Measurements from ENCODE around the gene SCMH1. TPM values are rescaled to one million over a fixed set of nuclear protein-coding genes. Genes with fewer than 3 reads are reported as not detected.

The SCMH1 gene
- total and polyA plus RNA-seq, 3 experiments from 2014 or later = 8.4 to 23.7 (median 23.3) TPM

- Mint-ChIP-seq H3K9me3 (no peaks in the 10 kb centered on the region), H3K4me1 (peaks cover 0 to 5% (median 2%) of the 10 kb centered on the region in 3 donors), H3K27me3 (peaks cover 0 to 2% of the 10 kb centered on the region in 2 donors), H3K4me3 (no peak overlapping the region), H3K27ac (no peak overlapping the region), H3K36me3 (peaks cover 35 to 94% (median 36%) of the 10 kb centered on the region in 3 donors)
- ChIA-PET CTCF (no interaction called here), POLR2A (no interaction called here)
- Histone ChIP-seq H3K27ac (ENCODE audit: low read depth, low read length) (no peak overlapping the region), H3K4me1 (ENCODE audit: insufficient read depth, low read length) (no peaks in the 10 kb centered on the region), H3K9me3 (ENCODE audit: low read length) (no peaks in the 10 kb centered on the region), H3K4me3 (ENCODE audit: low read length) (no peak overlapping the region), H3K27me3 (ENCODE audit: insufficient read depth, low read length, poor library complexity, severe bottlenecking) (no peaks in the 10 kb centered on the region), H3K36me3 (ENCODE audit: insufficient read depth, low read length) (peaks cover 60% of the 10 kb centered on the region)
- no peak for DNase-seq
These were observed 253.0 kb downstream of the SCMH1 start for GRCh38 chr1:40989066-40989465.

- Histone ChIP-seq H3K4me1 (ENCODE audit: insufficient read depth, low read length) (no peaks in the 10 kb centered on the region), H3K36me3 (ENCODE audit: insufficient read depth, low read length) (peaks cover 65% of the 10 kb centered on the region), H3K27me3 (ENCODE audit: insufficient read depth, low read length, poor library complexity, severe bottlenecking) (no peaks in the 10 kb centered on the region), H3K9me3 (ENCODE audit: low read length) (no peaks in the 10 kb centered on the region), H3K4me3 (ENCODE audit: low read length) (no peak overlapping the region), H3K27ac (ENCODE audit: low read depth, low read length) (no peak overlapping the region)
- no peaks in the 10 kb centered on the region for H3K9me3 Mint-ChIP-seq
- H3K27ac Mint-ChIP-seq = no peak overlapping the region
- H3K4me3 Mint-ChIP-seq = no peak overlapping the region
- no peak for DNase-seq
- peaks cover 36 to 93% (median 37%) of the 10 kb centered on the region in 3 donors for H3K36me3 Mint-ChIP-seq
- ChIA-PET CTCF (interaction anchor here (1.2 kb wide), 1 partner anchor 16 kb away, joined by 4 read pairs; no protein-coding TSS in a partner anchor), POLR2A (no interaction called here)
- H3K4me1 Mint-ChIP-seq = peaks cover 1 to 6% (median 6%) of the 10 kb centered on the region in 3 donors
- peaks cover 0 to 2% of the 10 kb centered on the region in 2 donors for H3K27me3 Mint-ChIP-seq
These were observed 253.8 kb downstream of the SCMH1 start for GRCh38 chr1:40988280-40988679.

- Histone ChIP-seq H3K9me3 (ENCODE audit: low read length) (no peaks in the 10 kb centered on the region), H3K27me3 (ENCODE audit: insufficient read depth, low read length, poor library complexity, severe bottlenecking) (no peaks in the 10 kb centered on the region), H3K4me1 (ENCODE audit: insufficient read depth, low read length) (peaks cover under 1% of the 10 kb centered on the region), H3K4me3 (ENCODE audit: low read length) (no peak overlapping the region), H3K36me3 (ENCODE audit: insufficient read depth, low read length) (peaks cover 68% of the 10 kb centered on the region), H3K27ac (ENCODE audit: low read depth, low read length) (no peak overlapping the region)
- Mint-ChIP-seq H3K27me3 (peaks cover 0 to 2% of the 10 kb centered on the region in 2 donors), H3K4me3 (no peak overlapping the region), H3K36me3 (peaks cover 36 to 91% (median 40%) of the 10 kb centered on the region in 3 donors), H3K4me1 (peaks cover 3 to 12% (median 9%) of the 10 kb centered on the region in 3 donors), H3K27ac (no peak overlapping the region), H3K9me3 (no peaks in the 10 kb centered on the region)
- CTCF ChIA-PET = interaction anchor here (1.2 kb wide), 1 partner anchor 16 kb away, joined by 4 read pairs; no protein-coding TSS in a partner anchor
- DNase-seq = no peak
- POLR2A ChIA-PET = no interaction called here
These were observed 254.4 kb downstream of the SCMH1 start for GRCh38 chr1:40987439-40988276.

GRCh38 chr1:40986956-40987355 lies 255.2 kb downstream of the SCMH1 start:
- H3K27ac Mint-ChIP-seq = no peak overlapping the region
- ChIA-PET CTCF (interaction anchor here (1.2 kb wide), 1 partner anchor 17 kb away, joined by 4 read pairs; no protein-coding TSS in a partner anchor), POLR2A (no interaction called here)
- H3K4me1 Mint-ChIP-seq = peaks cover 9 to 19% (median 13%) of the 10 kb centered on the region in 3 donors
- no peak for DNase-seq
- H3K27ac ChIP-seq (ENCODE audit: low read depth, low read length) = no peak overlapping the region
- H3K4me3 Mint-ChIP-seq = no peak overlapping the region
- H3K36me3 ChIP-seq (ENCODE audit: insufficient read depth, low read length) = peaks cover 63% of the 10 kb centered on the region
- H3K9me3 Mint-ChIP-seq = no peaks in the 10 kb centered on the region
- H3K27me3 Mint-ChIP-seq = peaks cover 0 to 2% of the 10 kb centered on the region in 2 donors
- H3K36me3 Mint-ChIP-seq = peaks cover 31 to 86% (median 36%) of the 10 kb centered on the region in 3 donors
- no peak overlapping the region for H3K4me3 ChIP-seq (ENCODE audit: low read length)
- H3K27me3 ChIP-seq (ENCODE audit: insufficient read depth, low read length, poor library complexity, severe bottlenecking) = no peaks in the 10 kb centered on the region
- H3K4me1 ChIP-seq (ENCODE audit: insufficient read depth, low read length) = peaks cover 6% of the 10 kb centered on the region
- H3K9me3 ChIP-seq (ENCODE audit: low read length) = no peaks in the 10 kb centered on the region

GRCh38 chr1:40986328-40986783 lies 255.8 kb downstream of the SCMH1 start:
- CTCF ChIA-PET = no interaction called here

GRCh38 chr1:40985875-40986274 lies 256.2 kb downstream of the SCMH1 start:
- no peak overlapping the region for H3K27ac ChIP-seq (ENCODE audit: low read depth, low read length)
- Mint-ChIP-seq H3K27ac (no peak overlapping the region), H3K36me3 (peaks cover 24 to 75% (median 34%) of the 10 kb centered on the region in 3 donors), H3K4me3 (no peak overlapping the region), H3K4me1 (peaks cover 14 to 29% (median 22%) of the 10 kb centered on the region in 3 donors), H3K27me3 (no peaks in the 10 kb centered on the region), H3K9me3 (no peaks in the 10 kb centered on the region)
- no peaks in the 10 kb centered on the region for H3K9me3 ChIP-seq (ENCODE audit: low read length)
- POLR2A ChIA-PET = no interaction called here
- no peaks in the 10 kb centered on the region for H3K27me3 ChIP-seq (ENCODE audit: insufficient read depth, low read length, poor library complexity, severe bottlenecking)
- DNase-seq = no peak
- H3K4me1 ChIP-seq (ENCODE audit: insufficient read depth, low read length) = peaks cover 17% of the 10 kb centered on the region
- CTCF ChIA-PET = no interaction called here
- H3K4me3 ChIP-seq (ENCODE audit: low read length) = no peak overlapping the region
- H3K36me3 ChIP-seq (ENCODE audit: insufficient read depth, low read length) = peaks cover 53% of the 10 kb centered on the region

More at GRCh38 chr1:40986328-40986783, 255.8 kb downstream of the SCMH1 start:
- Mint-ChIP-seq H3K36me3 (peaks cover 27 to 80% (median 34%) of the 10 kb centered on the region in 3 donors), H3K4me3 (no peak overlapping the region), H3K9me3 (no peaks in the 10 kb centered on the region), H3K27me3 (no peaks in the 10 kb centered on the region), H3K27ac (no peak overlapping the region), H3K4me1 (peaks cover 9 to 24% (median 18%) of the 10 kb centered on the region in 3 donors)
- Histone ChIP-seq H3K36me3 (ENCODE audit: insufficient read depth, low read length) (peaks cover 58% of the 10 kb centered on the region), H3K4me3 (ENCODE audit: low read length) (no peak overlapping the region), H3K4me1 (ENCODE audit: insufficient read depth, low read length) (peaks cover 12% of the 10 kb centered on the region), H3K27ac (ENCODE audit: low read depth, low read length) (no peak overlapping the region), H3K9me3 (ENCODE audit: low read length) (no peaks in the 10 kb centered on the region), H3K27me3 (ENCODE audit: insufficient read depth, low read length, poor library complexity, severe bottlenecking) (no peaks in the 10 kb centered on the region)
- DNase-seq = no peak
- POLR2A ChIA-PET = no interaction called here

- Histone ChIP-seq H3K36me3 (ENCODE audit: insufficient read depth, low read length) (peaks cover 49% of the 10 kb centered on the region), H3K9me3 (ENCODE audit: low read length) (no peaks in the 10 kb centered on the region), H3K27me3 (ENCODE audit: insufficient read depth, low read length, poor library complexity, severe bottlenecking) (no peaks in the 10 kb centered on the region), H3K27ac (ENCODE audit: low read depth, low read length) (no peak overlapping the region), H3K4me3 (ENCODE audit: low read length) (no peak overlapping the region), H3K4me1 (ENCODE audit: insufficient read depth, low read length) (peaks cover 21% of the 10 kb centered on the region)
- H3K4me3 Mint-ChIP-seq = peak overlapping the region in 1 of 7 donors; percentile 12
- H3K27ac Mint-ChIP-seq = peak overlapping the region in 1 of 8 donors; percentile 74
- no peaks in the 10 kb centered on the region for H3K9me3 Mint-ChIP-seq
- ChIA-PET CTCF (no interaction called here), POLR2A (no interaction called here)
- DNase-seq = no peak
- H3K27me3 Mint-ChIP-seq = no peaks in the 10 kb centered on the region
- H3K36me3 Mint-ChIP-seq = peaks cover 24 to 74% (median 34%) of the 10 kb centered on the region in 3 donors
- peaks cover 20 to 36% (median 29%) of the 10 kb centered on the region in 3 donors for H3K4me1 Mint-ChIP-seq
These were observed 256.9 kb downstream of the SCMH1 start for GRCh38 chr1:40985161-40985560.

- H3K27me3 Mint-ChIP-seq = no peaks in the 10 kb centered on the region
- Histone ChIP-seq H3K36me3 (ENCODE audit: insufficient read depth, low read length) (peaks cover 43% of the 10 kb centered on the region), H3K9me3 (ENCODE audit: low read length) (no peaks in the 10 kb centered on the region), H3K27ac (ENCODE audit: low read depth, low read length) (no peak overlapping the region), H3K27me3 (ENCODE audit: insufficient read depth, low read length, poor library complexity, severe bottlenecking) (no peaks in the 10 kb centered on the region), H3K4me1 (ENCODE audit: insufficient read depth, low read length) (peaks cover 21% of the 10 kb centered on the region), H3K4me3 (ENCODE audit: low read length) (no peak overlapping the region)
- H3K9me3 Mint-ChIP-seq = no peaks in the 10 kb centered on the region
- ChIA-PET POLR2A (interaction anchor here (0.5 kb wide), 1 partner anchor 269 kb away, joined by 6 read pairs; no protein-coding TSS in a partner anchor), CTCF (interaction anchor here (8.1 kb wide), 1 partner anchor 19 kb away, joined by 41 read pairs; no protein-coding TSS in a partner anchor)
- DNase-seq = no peak
- peak overlapping the region in 2 of 8 donors; percentile 15 to 32 for H3K27ac Mint-ChIP-seq
- peaks cover 20 to 36% (median 29%) of the 10 kb centered on the region in 3 donors for H3K4me1 Mint-ChIP-seq
- H3K4me3 Mint-ChIP-seq = no peak overlapping the region
- peaks cover 21 to 68% (median 31%) of the 10 kb centered on the region in 3 donors for H3K36me3 Mint-ChIP-seq
These were observed 257.6 kb downstream of the SCMH1 start for GRCh38 chr1:40984531-40984930.
